HEK293T (cell line): Measurements from ENCODE around the gene TIMM22.

Experiments
- BHLHE40 ChIP-seq: fragments of 450-650 bp; IDR thresholded peaks from 2 replicates; pipeline ENCODE4 v1.6.1; 2016; ENCODE audit warnings: mild to moderate bottlenecking, moderate library complexity, borderline replicate concordance
- CTBP1 ChIP-seq: fragments of 450-650 bp; IDR thresholded peaks from 2 replicates; pipeline ENCODE4 v1.6.1; 2016; ENCODE audit warnings: borderline replicate concordance
- ELF4 ChIP-seq: fragments of 450-650 bp; IDR thresholded peaks from 2 replicates; pipeline ENCODE4 v1.6.1; 2017; ENCODE audit warnings: antibody characterized with exemption
- FOXM1 ChIP-seq: fragments of 450-650 bp; IDR thresholded peaks from 2 replicates; pipeline ENCODE4 v1.6.1; 2017; ENCODE audit warnings: mild to moderate bottlenecking, borderline replicate concordance
- HDGF ChIP-seq: fragments of 450-650 bp; IDR thresholded peaks from 2 replicates; pipeline ENCODE4 v1.6.1; 2017; ENCODE audit warnings: antibody characterized with exemption, borderline replicate concordance
- LEF1 ChIP-seq: fragments of 450-650 bp; IDR thresholded peaks from 2 replicates; pipeline ENCODE4 v1.6.1; 2017; ENCODE audit warnings: mild to moderate bottlenecking, borderline replicate concordance
- SP1 ChIP-seq: fragments of 450-650 bp; IDR thresholded peaks from 2 replicates; pipeline ENCODE4 v1.6.1; 2017
- TARDBP ChIP-seq: fragments of 450-650 bp; IDR thresholded peaks from 2 replicates; pipeline ENCODE4 v1.6.1; 2016
- ZNF384 ChIP-seq: fragments of 450-650 bp; IDR thresholded peaks from 2 replicates; pipeline ENCODE4 v1.6.1; 2016

DNA sequence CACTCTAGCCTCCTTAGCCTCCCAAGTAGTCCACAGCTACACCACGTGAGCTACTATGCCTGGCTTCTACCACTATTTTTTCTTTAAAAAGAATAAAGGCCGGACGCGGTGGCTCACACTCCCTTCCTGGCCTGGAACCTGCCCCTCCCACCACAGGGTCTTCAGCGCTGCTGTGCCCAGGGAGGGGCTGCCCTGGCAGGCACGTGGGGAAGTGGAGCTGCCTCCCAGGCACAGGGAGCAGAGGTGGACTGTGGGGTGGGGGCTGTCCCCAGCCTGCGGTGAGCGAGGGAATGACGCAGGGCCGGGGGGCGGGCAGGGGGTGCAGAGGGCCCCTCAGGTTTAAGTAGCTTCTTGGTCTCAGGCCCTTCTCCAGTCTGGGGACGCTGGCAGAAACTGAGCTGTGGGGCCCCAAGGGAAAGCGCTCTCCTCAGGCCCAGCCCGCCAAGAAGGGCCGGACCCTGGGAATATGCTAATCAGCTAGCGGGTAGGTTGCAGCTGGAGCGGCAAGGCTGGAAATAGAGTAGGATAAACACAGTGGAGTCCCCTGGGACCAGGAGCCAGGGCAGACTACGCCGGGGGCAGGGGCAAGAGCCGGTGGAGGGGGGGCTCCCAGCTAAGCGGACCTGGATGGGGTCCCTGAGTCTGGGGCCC is 46.8 kb downstream of the TIMM22 start:
- no peak for TF ChIP-seq SP1
- no peak for TF ChIP-seq CTBP1
- TF ChIP-seq TARDBP: no peak
- no peak for TF ChIP-seq ELF4
- no peak for TF ChIP-seq FOXM1
- no peak for TF ChIP-seq HDGF
- no peak for TF ChIP-seq BHLHE40
- TF ChIP-seq LEF1: no peak
- TF ChIP-seq ZNF384: no peak
